Keratinocyte (primary cell): ENCODE measurements around the gene CD63. TPM values are rescaled to one million over a fixed set of nuclear protein-coding genes. Genes with fewer than 3 reads are reported as not detected.

Source experiments
- DNase-seq: peaks from one replicate; pipeline ENCODE4 v3.0.0-alpha.2; 2011; ENCODE audit warnings: low read depth, missing footprints, low spot score
- FAIRE-seq: peaks from 2 replicates; lab custom pipeline; 2011; peaks lifted over from hg19 to GRCh38; lab: Jason Lieb, UNC
- H2AFZ ChIP-seq: 2 replicates; pipeline ENCODE4 v1.6.0; 2012; ENCODE audit warnings: low read length, control low read depth, inconsistent platforms; ENCODE audit not compliant: control insufficient read depth
- H3K27ac ChIP-seq: 2 replicates; pipeline ENCODE4 v1.5.1; 2011; ENCODE audit warnings: low read length; ENCODE audit not compliant: control insufficient read depth, insufficient read depth
- H3K27me3 ChIP-seq: 3 replicates; pipeline ENCODE4 v1.6.0; 2011; ENCODE audit warnings: low read length; ENCODE audit not compliant: control insufficient read depth, insufficient read depth; ENCODE audit errors: extremely low read depth
- H3K36me3 ChIP-seq, 2 experiments: 2 replicates in 1 of 2; 3 replicates in 1 of 2; pipeline ENCODE4 v1.5.1; 2011; ENCODE audit warnings: low read length in 2 of 2, mild to moderate bottlenecking in 1 of 2; ENCODE audit not compliant: control insufficient read depth in 2 of 2, insufficient read depth in 2 of 2; ENCODE audit errors: extremely low read depth in 1 of 2
- H3K4me1 ChIP-seq: 3 replicates; pipeline ENCODE4 v1.5.1; 2011; ENCODE audit warnings: low read length; ENCODE audit not compliant: control insufficient read depth, insufficient read depth; ENCODE audit errors: extremely low read depth
- H3K4me2 ChIP-seq: 3 replicates; pipeline ENCODE4 v1.6.0; 2011; ENCODE audit warnings: low read depth, low read length; ENCODE audit not compliant: control insufficient read depth, insufficient read depth; ENCODE audit errors: extremely low read depth
- H3K4me3 ChIP-seq, 3 experiments: fragments of 200-600 bp in 1 of 3; sonication (generic) in 1 of 3; 2 replicates in 2 of 3; 3 replicates in 1 of 3; pipeline ENCODE4 v1.5.1; 2011 to 2016; ENCODE audit warnings: low read length in 3 of 3, mild to moderate bottlenecking in 3 of 3, control low read depth in 2 of 3, inconsistent platforms in 1 of 3, low read depth in 1 of 3, mixed read lengths in 1 of 3, mixed run types in 1 of 3, moderate library complexity in 1 of 3; ENCODE audit not compliant: control insufficient read depth in 2 of 3, insufficient read depth in 2 of 3; ENCODE audit errors: extremely low read depth in 1 of 3
- H3K79me2 ChIP-seq: 2 replicates; pipeline ENCODE4 v1.6.0; 2012; ENCODE audit warnings: low read length; ENCODE audit not compliant: control insufficient read depth, insufficient read depth
- H3K9ac ChIP-seq: 3 replicates; pipeline ENCODE4 v1.6.0; 2011; ENCODE audit warnings: low read length; ENCODE audit not compliant: control insufficient read depth, insufficient read depth; ENCODE audit errors: extremely low read depth
- H3K9me1 ChIP-seq: 3 replicates; pipeline ENCODE4 v1.6.0; 2011; ENCODE audit warnings: low read length; ENCODE audit not compliant: control insufficient read depth, insufficient read depth; ENCODE audit errors: extremely low read depth
- H3K9me3 ChIP-seq: 2 replicates; pipeline ENCODE4 v1.5.1; 2012; ENCODE audit warnings: low read depth, low read length; ENCODE audit not compliant: control insufficient read depth
- H4K20me1 ChIP-seq: 3 replicates; pipeline ENCODE4 v1.6.0; 2011; ENCODE audit warnings: low read length; ENCODE audit not compliant: control insufficient read depth, insufficient read depth; ENCODE audit errors: extremely low read depth
- EZH2 ChIP-seq: IDR thresholded peaks from one replicate; pipeline ENCODE4 v1.6.1; 2012; ENCODE audit warnings: inconsistent platforms, mild to moderate bottlenecking, low read length, moderate library complexity
- dilution Hi-C: fragments of 300-500 bp; cut with MboI; formaldehyde crosslinking; loops from one replicate; pipeline ENCODE4 v1.7.0; 2020; ENCODE audit warnings: low sequenced_read_pairs; ENCODE audit not compliant: extremely low pct_ligation_motif_present
- polyA plus RNA-seq, 5 experiments: library from polyadenylated mRNA; depleted of rRNA in 3 of 5; stranded (reverse) in 3 of 5; stranded (forward) in 1 of 5; unstranded in 1 of 5; fragments of >200 nt; gene quantifications; 1 replicate in 1 of 5; 2 replicates in 3 of 5; 3 replicates in 1 of 5; pipeline versions ENCODE4 v1.2.1 to v1.2.3, GENCODE V29; 2011 to 2012; ENCODE audit warnings: missing spikeins in 2 of 5, low read depth in 1 of 5, low replicate concordance in 1 of 5
- TF ChIP-seq, protein P1 (sequence below), 3 experiments: IDR thresholded peaks in 1 of 3; conservative IDR thresholded peaks in 1 of 3; optimal IDR thresholded peaks in 1 of 3; 2 replicates in 2 of 3; 3 replicates in 1 of 3; pipeline versions ENCODE3 to v1.5.1; 2011; ENCODE audit warnings: low read length in 3 of 3, mild to moderate bottlenecking in 3 of 3, moderate library complexity in 2 of 3, control low read depth in 1 of 3, inconsistent platforms in 1 of 3; ENCODE audit not compliant: insufficient read depth in 2 of 3; ENCODE audit errors: extremely low read depth in 1 of 3

Gene CD63
- polyA plus RNA-seq, 1 donor (not counting 4 experiments of a cell fraction or from before 2014, with no cell fraction given): 749 TPM

DNA sequence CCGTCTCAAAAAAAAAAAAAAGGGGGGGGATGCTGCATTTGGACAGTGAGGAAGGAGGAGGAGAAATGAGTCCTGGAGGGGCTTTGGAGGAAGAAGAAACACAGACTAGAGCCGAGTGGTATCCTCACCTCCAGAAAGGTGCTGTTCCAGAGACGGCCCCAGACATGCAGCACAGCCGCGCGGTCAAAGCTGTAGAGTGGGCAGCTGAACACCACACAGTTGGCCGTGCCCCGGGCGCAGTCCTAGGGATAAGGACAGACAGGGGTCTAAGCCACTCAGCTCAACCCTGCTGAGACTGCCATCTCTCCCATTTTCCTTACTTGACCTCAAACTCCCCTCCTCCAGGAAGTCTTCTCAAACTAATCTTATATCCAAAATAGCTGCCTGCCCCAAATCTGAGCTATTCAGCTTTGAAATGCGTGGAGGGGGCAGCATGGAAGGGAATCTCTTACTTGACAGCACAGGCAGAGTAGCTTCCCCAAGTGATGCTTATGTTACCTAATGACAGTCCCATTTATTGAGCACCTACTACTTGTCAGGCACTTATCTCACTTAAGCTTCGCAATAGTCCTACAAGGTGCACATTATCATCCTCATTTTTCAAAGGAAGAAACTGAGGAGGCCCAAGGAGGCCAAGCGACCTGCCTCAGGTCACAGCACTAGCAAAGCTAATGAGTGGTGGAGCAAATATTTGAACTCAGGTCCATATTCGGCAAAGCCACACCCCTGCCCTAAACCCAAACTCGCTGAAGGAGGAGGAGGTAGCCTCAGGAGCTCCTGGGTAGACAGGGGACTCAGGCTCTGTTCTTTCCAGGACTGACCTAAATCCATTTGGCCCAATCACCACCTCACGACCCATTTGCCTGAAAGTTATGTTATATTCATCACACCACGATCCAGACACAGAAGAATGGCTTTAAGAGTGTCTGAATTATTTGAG is 39.8 kb downstream of the CD63 start:
- Histone ChIP-seq H3K9me3 (no peaks in the 10 kb centered on the region), H4K20me1 (no peaks in the 10 kb centered on the region), H3K9ac (no peak overlapping the region), H3K27me3 (no peaks in the 10 kb centered on the region), H3K36me3 (no peaks in the 10 kb centered on the region), H3K4me3 (no peak overlapping the region), H3K4me1 (no peaks in the 10 kb centered on the region), H3K4me2 (no peak overlapping the region), H3K27ac (no peak overlapping the region), H2AFZ (no peak overlapping the region), H3K79me2 (no peaks in the 10 kb centered on the region), H3K9me1 (no peaks in the 10 kb centered on the region)
- DNase-seq (no peak), FAIRE-seq (no peak)
- TF ChIP-seq, protein P1, sequence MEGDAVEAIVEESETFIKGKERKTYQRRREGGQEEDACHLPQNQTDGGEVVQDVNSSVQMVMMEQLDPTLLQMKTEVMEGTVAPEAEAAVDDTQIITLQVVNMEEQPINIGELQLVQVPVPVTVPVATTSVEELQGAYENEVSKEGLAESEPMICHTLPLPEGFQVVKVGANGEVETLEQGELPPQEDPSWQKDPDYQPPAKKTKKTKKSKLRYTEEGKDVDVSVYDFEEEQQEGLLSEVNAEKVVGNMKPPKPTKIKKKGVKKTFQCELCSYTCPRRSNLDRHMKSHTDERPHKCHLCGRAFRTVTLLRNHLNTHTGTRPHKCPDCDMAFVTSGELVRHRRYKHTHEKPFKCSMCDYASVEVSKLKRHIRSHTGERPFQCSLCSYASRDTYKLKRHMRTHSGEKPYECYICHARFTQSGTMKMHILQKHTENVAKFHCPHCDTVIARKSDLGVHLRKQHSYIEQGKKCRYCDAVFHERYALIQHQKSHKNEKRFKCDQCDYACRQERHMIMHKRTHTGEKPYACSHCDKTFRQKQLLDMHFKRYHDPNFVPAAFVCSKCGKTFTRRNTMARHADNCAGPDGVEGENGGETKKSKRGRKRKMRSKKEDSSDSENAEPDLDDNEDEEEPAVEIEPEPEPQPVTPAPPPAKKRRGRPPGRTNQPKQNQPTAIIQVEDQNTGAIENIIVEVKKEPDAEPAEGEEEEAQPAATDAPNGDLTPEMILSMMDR (optimal IDR thresholded peaks at IDR 0.05 in 1 of 3, IDR thresholded peaks at IDR 0.05 in 1 of 3, conservative IDR thresholded peaks at IDR 0.05 in 1 of 3; ENCODE audit: extremely low read depth in 1 of 3, insufficient read depth in 2 of 3, low read length in 3 of 3): no peak
- no peak for TF ChIP-seq EZH2
- dilution Hi-C loops: loop anchor here (5.0 kb wide), 1 partner anchor 33 kb away; the partner anchor contains the start of gene RDH5

DNA sequence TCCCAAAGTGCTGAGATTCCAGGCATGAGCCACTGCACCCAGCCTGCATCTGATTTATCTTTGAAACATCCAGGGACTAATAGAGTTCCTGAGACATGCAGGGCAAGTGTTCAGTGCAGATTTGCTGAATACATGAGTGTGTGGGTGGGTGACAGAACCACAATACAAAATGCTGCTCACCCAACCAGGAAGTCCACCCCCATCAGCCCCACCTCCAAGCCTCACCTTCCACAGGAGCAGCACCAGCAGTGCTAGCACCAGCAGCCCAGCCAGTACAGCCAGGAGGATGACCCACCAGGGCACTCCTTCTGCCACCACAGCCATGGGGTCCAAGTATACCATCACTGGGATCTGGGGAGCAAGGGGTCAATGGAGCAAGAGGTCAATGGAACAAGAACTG is 41.1 kb downstream of the CD63 start:
- Histone ChIP-seq H3K36me3 (no peaks in the 10 kb centered on the region), H4K20me1 (no peaks in the 10 kb centered on the region), H3K4me3 (no peak overlapping the region), H3K9ac (no peak overlapping the region), H3K79me2 (no peaks in the 10 kb centered on the region), H3K27me3 (no peaks in the 10 kb centered on the region), H3K9me3 (no peaks in the 10 kb centered on the region), H3K4me2 (no peak overlapping the region), H3K9me1 (no peaks in the 10 kb centered on the region), H2AFZ (no peak overlapping the region), H3K27ac (no peak overlapping the region), H3K4me1 (no peaks in the 10 kb centered on the region)
- DNase-seq (no peak), FAIRE-seq (no peak)
- TF ChIP-seq, protein P1 (optimal IDR thresholded peaks at IDR 0.05 in 1 of 3, IDR thresholded peaks at IDR 0.05 in 1 of 3, conservative IDR thresholded peaks at IDR 0.05 in 1 of 3; ENCODE audit: extremely low read depth in 1 of 3, insufficient read depth in 2 of 3, low read length in 3 of 3): no peak
- no peak for TF ChIP-seq EZH2
- dilution Hi-C loops: loop anchor here (5.0 kb wide), 1 partner anchor 35 kb away; the partner anchor contains the start of gene RDH5
